ENCODE data around the gene OR2T33. TPM values are rescaled to one million over a fixed set of nuclear protein-coding genes. Genes with fewer than 3 reads are reported as not detected.

The OR2T33 gene
- total and polyA plus RNA-seq, 2 experiments from 2014 or later: 0.28 to 0.32 TPM

Other genes with a start within 250 kb of the OR2T33 start
- gene OR2L2, start 247.9 kb downstream of the OR2T33 start, total RNA-seq (2014; rRNA removed; shearing (Covaris generic)): 0.07 TPM in 1 of 2 replicates, not detected in the other
- gene OR2L2, start 247.9 kb downstream of the OR2T33 start, polyA plus RNA-seq (2016; fragmentation: Nextera tagmentation; extraction: Ambion mirVana): 0.05 and 0.06 TPM in 2 replicates
- not detected in 2 replicates for gene OR2L3, start 231.1 kb downstream of the OR2T33 start, total RNA-seq (2014; rRNA removed; shearing (Covaris generic))
- gene OR2L3, start 231.1 kb downstream of the OR2T33 start, polyA plus RNA-seq (2016; fragmentation: Nextera tagmentation; extraction: Ambion mirVana): not detected in 2 replicates
- gene OR2L13, start 182.8 kb downstream of the OR2T33 start, total RNA-seq (2014; rRNA removed; shearing (Covaris generic)): not detected in 2 replicates
- gene OR2L13, start 182.8 kb downstream of the OR2T33 start, polyA plus RNA-seq (2016; fragmentation: Nextera tagmentation; extraction: Ambion mirVana): not detected in 2 replicates
- not detected in 2 replicates for gene OR2M5, start 132.8 kb downstream of the OR2T33 start, total RNA-seq (2014; rRNA removed; shearing (Covaris generic))
- not detected in 2 replicates for gene OR2M5, start 132.8 kb downstream of the OR2T33 start, polyA plus RNA-seq (2016; fragmentation: Nextera tagmentation; extraction: Ambion mirVana)
- not detected in 2 replicates for gene OR2M2, start 103.2 kb downstream of the OR2T33 start, total RNA-seq (2014; rRNA removed; shearing (Covaris generic))
- gene OR2M2, start 103.2 kb downstream of the OR2T33 start, polyA plus RNA-seq (2016; fragmentation: Nextera tagmentation; extraction: Ambion mirVana): not detected in 2 replicates
- gene OR2M3, start 80.7 kb downstream of the OR2T33 start, total RNA-seq (2014; rRNA removed; shearing (Covaris generic)): not detected in 2 replicates
- gene OR2M3, start 80.7 kb downstream of the OR2T33 start, polyA plus RNA-seq (2016; fragmentation: Nextera tagmentation; extraction: Ambion mirVana): not detected in 2 replicates
- not detected in 2 replicates for gene OR2M4, start 46.6 kb downstream of the OR2T33 start, total RNA-seq (2014; rRNA removed; shearing (Covaris generic))
- gene OR2M4, start 46.6 kb downstream of the OR2T33 start, polyA plus RNA-seq (2016; fragmentation: Nextera tagmentation; extraction: Ambion mirVana): not detected in 2 replicates
- not detected in 2 replicates for gene OR2T12, start 25.4 kb upstream of the OR2T33 start, total RNA-seq (2014; rRNA removed; shearing (Covaris generic))
- not detected in 2 replicates for gene OR2T12, start 25.4 kb upstream of the OR2T33 start, polyA plus RNA-seq (2016; fragmentation: Nextera tagmentation; extraction: Ambion mirVana)
- gene OR2M7, start 46.6 kb upstream of the OR2T33 start, total RNA-seq (2014; rRNA removed; shearing (Covaris generic)): not detected in 2 replicates
- gene OR2M7, start 46.6 kb upstream of the OR2T33 start, polyA plus RNA-seq (2016; fragmentation: Nextera tagmentation; extraction: Ambion mirVana): not detected in 2 replicates
- not detected in 2 replicates for gene OR14C36, start 70.8 kb upstream of the OR2T33 start, total RNA-seq (2014; rRNA removed; shearing (Covaris generic))
- not detected in 2 replicates for gene OR14C36, start 70.8 kb upstream of the OR2T33 start, polyA plus RNA-seq (2016; fragmentation: Nextera tagmentation; extraction: Ambion mirVana)
- gene OR2T4, start 83.7 kb upstream of the OR2T33 start, total RNA-seq (2014; rRNA removed; shearing (Covaris generic)): not detected in 2 replicates
- not detected in 2 replicates for gene OR2T4, start 83.7 kb upstream of the OR2T33 start, polyA plus RNA-seq (2016; fragmentation: Nextera tagmentation; extraction: Ambion mirVana)
- gene OR2T6, start 97.8 kb upstream of the OR2T33 start, total RNA-seq (2014; rRNA removed; shearing (Covaris generic)): not detected in 2 replicates
- gene OR2T6, start 97.8 kb upstream of the OR2T33 start, polyA plus RNA-seq (2016; fragmentation: Nextera tagmentation; extraction: Ambion mirVana): not detected in 2 replicates
- not detected in 2 replicates for gene OR2T1, start 125.1 kb upstream of the OR2T33 start, total RNA-seq (2014; rRNA removed; shearing (Covaris generic))
- not detected in 2 replicates for gene OR2T1, start 125.1 kb upstream of the OR2T33 start, polyA plus RNA-seq (2016; fragmentation: Nextera tagmentation; extraction: Ambion mirVana)
- not detected in 2 replicates for gene OR2T2, start 167.7 kb upstream of the OR2T33 start, total RNA-seq (2014; rRNA removed; shearing (Covaris generic))
- not detected in 2 replicates for gene OR2T2, start 167.7 kb upstream of the OR2T33 start, polyA plus RNA-seq (2016; fragmentation: Nextera tagmentation; extraction: Ambion mirVana)
- not detected in 2 replicates for gene OR2T3, start 195.4 kb upstream of the OR2T33 start, total RNA-seq (2014; rRNA removed; shearing (Covaris generic))
- gene OR2T3, start 195.4 kb upstream of the OR2T33 start, polyA plus RNA-seq (2016; fragmentation: Nextera tagmentation; extraction: Ambion mirVana): not detected in 2 replicates
- not detected in 2 replicates for gene OR2T5, start 210.6 kb upstream of the OR2T33 start, total RNA-seq (2014; rRNA removed; shearing (Covaris generic))
- not detected in 2 replicates for gene OR2T5, start 210.6 kb upstream of the OR2T33 start, polyA plus RNA-seq (2016; fragmentation: Nextera tagmentation; extraction: Ambion mirVana)
- not detected in 2 replicates for gene OR2G6, start 230.1 kb upstream of the OR2T33 start, total RNA-seq (2014; rRNA removed; shearing (Covaris generic))
- not detected in 2 replicates for gene OR2G6, start 230.1 kb upstream of the OR2T33 start, polyA plus RNA-seq (2016; fragmentation: Nextera tagmentation; extraction: Ambion mirVana)